H1 (cell line): ENCODE results near the gene MMAB. TPM values are rescaled to one million over a fixed set of nuclear protein-coding genes. Genes with fewer than 3 reads are reported as not detected.

Experiments used
- CHD1 ChIP-seq: IDR thresholded peaks from 2 replicates; pipeline ENCODE4 v1.6.1; 2012; ENCODE audit warnings: low read depth, low read length, improper control_type of control experiment
- TAF1 ChIP-seq: IDR thresholded peaks from 2 replicates; pipeline ENCODE4 v1.6.1; 2011; ENCODE audit warnings: mild to moderate bottlenecking, low read depth, low read length
- polyA plus RNA-seq, 7 experiments: library from polyadenylated mRNA; depleted of rRNA in 3 of 7; stranded (reverse) in 5 of 7; unstranded in 2 of 7; fragments of >200 nt in 5 of 7; fragments of 200-250 nt in 2 of 7; gene quantifications; 1 replicate in 5 of 7; 2 replicates in 1 of 7; 4 replicates in 1 of 7; pipeline versions ENCODE4 v1.2.1 to v1.2.3, GENCODE V29; 2011 to 2013; ENCODE audit warnings: missing spikeins in 2 of 7, mixed read lengths in 2 of 7
- total RNA-seq: library from RNA; stranded (reverse); fragmentation: NEBNext Ultra II Directional; extraction: Animal tissue kit (Norgen Biotek cat#: 25700); gene quantifications from 2 replicates; pipeline ENCODE4 v1.2.1, GENCODE V29; 2021

The MMAB gene
- total and polyA plus RNA-seq, 2 of the 8 experiments (the other 6 are each of a cell fraction or from before 2014, with no cell fraction given), result 12.9 to 18.5 TPM

- TF ChIP-seq TAF1, result no peak
- no peak for TF ChIP-seq CHD1
Observed at GRCh38 chr12:109551108-109551507, 22.2 kb downstream of the MMAB start (continued).
